GM21529 (cell line): Measurements from ENCODE around the gene CEP295NL.
"Not testable (repeated sequence)": the region's sequence is repeated elsewhere in the genome, so short reads cannot be mapped to it uniquely, and the experiment has no call there.

Experiments
- ATAC-seq: cut with Tn5 transposase; IDR thresholded peaks from one replicate; pipeline ENCODE4 v1.9.1; 2021; ENCODE audit not compliant: unreplicated experiment

The CEP295NL gene

GRCh38 chr17:78903101-78903779 is at the start of gene CEP295NL:
TSS of gene CEP295NL (minus strand) at chr17:78903201. CDS start at chr17:78901828, 1,373 bp downstream.
- no peak for ATAC-seq

- no peak for ATAC-seq
These were observed 49.7 kb upstream of the CEP295NL start for GRCh38 chr17:78952706-78953105.

GRCh38 chr17:78951967-78952551 is 49.1 kb upstream of the CEP295NL start:
- ATAC-seq = no peak

GRCh38 chr17:78950870-78951269 is 47.9 kb upstream of the CEP295NL start:
- ATAC-seq = no peak

- no peak for ATAC-seq
These were observed 44.5 kb upstream of the CEP295NL start for GRCh38 chr17:78947235-78948149.

GRCh38 chr17:78946631-78947030 is 43.6 kb upstream of the CEP295NL start:
- no peak for ATAC-seq

GRCh38 chr17:78946131-78946530 is 43.1 kb upstream of the CEP295NL start:
- ATAC-seq = no peak

- not testable (repeated sequence) for ATAC-seq
These were observed 42.5 kb upstream of the CEP295NL start for GRCh38 chr17:78945455-78945854.

GRCh38 chr17:78944956-78945355 is 42.0 kb upstream of the CEP295NL start:
- ATAC-seq = no peak

- ATAC-seq = no peak
These were observed 41.0 kb upstream of the CEP295NL start for GRCh38 chr17:78944026-78944425.

- no peak for ATAC-seq
These were observed 37.7 kb upstream of the CEP295NL start for GRCh38 chr17:78940708-78941107.

GRCh38 chr17:78940258-78940657 is 37.3 kb upstream of the CEP295NL start:
- ATAC-seq = no peak

GRCh38 chr17:78939615-78940014 is 36.6 kb upstream of the CEP295NL start:
- ATAC-seq = no peak

GRCh38 chr17:78937561-78937960 is 34.6 kb upstream of the CEP295NL start:
- no peak for ATAC-seq

GRCh38 chr17:78935419-78936323 is 32.7 kb upstream of the CEP295NL start:
- no peak for ATAC-seq

- ATAC-seq = no peak
These were observed 31.8 kb upstream of the CEP295NL start for GRCh38 chr17:78934681-78935418.

GRCh38 chr17:78933959-78934568 is 31.1 kb upstream of the CEP295NL start:
- ATAC-seq = no peak

- no peak for ATAC-seq
These were observed 30.3 kb upstream of the CEP295NL start for GRCh38 chr17:78933025-78933958.
